CD4-positive, alpha-beta memory T cell (primary cell): ENCODE measurements around the gene CLGN. TPM values are rescaled to one million over a fixed set of nuclear protein-coding genes. Genes with fewer than 3 reads are reported as not detected.

Experiments used
- CTCF ChIA-PET: fragments of 350-600 bp; sonication (Branson Sonifier 250); formaldehyde crosslinking; loops from one replicate; lab custom pipeline; 2021; ENCODE audit warnings: inconsistent platforms; ENCODE audit not compliant: partially characterized antibody; lab: Charles Lee
- POLR2A ChIA-PET: fragments of 350-600 bp; sonication (Branson Sonifier 250); formaldehyde crosslinking; loops from one replicate; lab custom pipeline; 2021; ENCODE audit not compliant: partially characterized antibody; lab: Charles Lee
- DNase-seq, 5 donors: peaks; one replicate each; pipeline versions ENCODE4 v3.0.0 to v3.0.0-alpha.2; 2020 to 2022; ENCODE audit warnings: mixed read lengths in 1 of 5
- H3K27ac ChIP-seq: one replicate; pipeline ENCODE4 v1.7.0; 2013; ENCODE audit warnings: low read depth, low read length
- H3K27me3 ChIP-seq: 2 replicates; pipeline ENCODE4 v1.7.0; 2013; ENCODE audit warnings: mild to moderate bottlenecking, low read length, moderate library complexity; ENCODE audit not compliant: insufficient read depth
- H3K36me3 ChIP-seq: 2 replicates; pipeline ENCODE4 v1.7.0; 2013; ENCODE audit warnings: mild to moderate bottlenecking, low read length, moderate library complexity; ENCODE audit not compliant: insufficient read depth
- H3K4me1 ChIP-seq: 2 replicates; pipeline ENCODE4 v1.7.0; 2013; ENCODE audit warnings: mild to moderate bottlenecking, low read length, moderate library complexity; ENCODE audit not compliant: insufficient read depth
- H3K4me3 ChIP-seq, 2 donors: one replicate each; pipeline ENCODE4 v1.7.0; 2013; ENCODE audit warnings: low read length in 2 of 2, mild to moderate bottlenecking in 1 of 2
- H3K9me3 ChIP-seq, 2 donors: one replicate each; pipeline ENCODE4 v1.7.0; 2013; ENCODE audit warnings: low read length in 2 of 2, control low read depth in 1 of 2; ENCODE audit not compliant: control insufficient read depth in 1 of 2
- H3K27ac Mint-ChIP-seq, 7 donors: one replicate each; pipeline ENCODE4 v1.8.0; 2020 to 2021; ENCODE audit warnings: mixed read lengths in 7 of 7, mild to moderate bottlenecking in 6 of 7, inconsistent platforms in 3 of 7, moderate library complexity in 3 of 7
- H3K27me3 Mint-ChIP-seq, 2 donors: one replicate each; pipeline ENCODE4 v1.8.0; 2020 to 2021; ENCODE audit warnings: mixed read lengths in 2 of 2
- H3K36me3 Mint-ChIP-seq, 2 donors: one replicate each; pipeline ENCODE4 v1.8.0; 2020 to 2021; ENCODE audit warnings: mixed read lengths in 2 of 2, inconsistent platforms in 1 of 2, mild to moderate bottlenecking in 1 of 2
- H3K4me1 Mint-ChIP-seq, 4 donors: one replicate each; pipeline ENCODE4 v1.8.0; 2020 to 2021; ENCODE audit warnings: mixed read lengths in 4 of 4, mild to moderate bottlenecking in 1 of 4
- H3K4me3 Mint-ChIP-seq, 8 donors: one replicate each; pipeline ENCODE4 v1.8.0; 2020 to 2021; ENCODE audit warnings: mixed read lengths in 8 of 8, mild to moderate bottlenecking in 7 of 8, moderate library complexity in 6 of 8, inconsistent platforms in 3 of 8
- H3K9me3 Mint-ChIP-seq, 8 donors: one replicate each; pipeline ENCODE4 v1.8.0; 2020 to 2021; ENCODE audit warnings: mixed read lengths in 8 of 8, mild to moderate bottlenecking in 5 of 8, inconsistent platforms in 3 of 8, moderate library complexity in 1 of 8
- intact Hi-C: fragments of 100-400 bp; cut with micrococcal nuclease; formaldehyde crosslinking; loops from one replicate; pipeline ENCODE4 v1.15.1; 2023
- polyA plus RNA-seq, 2 donors: library from polyadenylated mRNA; unstranded; fragments of 300-500 nt; fragmentation: Illumina TruSeq; gene quantifications; one replicate each; pipeline ENCODE4 v1.2.3, GENCODE V29; 2021
- total RNA-seq, 2 experiments: library from RNA; stranded (reverse); gene quantifications; one replicate each; pipeline ENCODE4 v1.2.3, GENCODE V29; 2021

Gene CLGN
- total and polyA plus RNA-seq, 4 experiments from 2014 or later: not detected

DNA sequence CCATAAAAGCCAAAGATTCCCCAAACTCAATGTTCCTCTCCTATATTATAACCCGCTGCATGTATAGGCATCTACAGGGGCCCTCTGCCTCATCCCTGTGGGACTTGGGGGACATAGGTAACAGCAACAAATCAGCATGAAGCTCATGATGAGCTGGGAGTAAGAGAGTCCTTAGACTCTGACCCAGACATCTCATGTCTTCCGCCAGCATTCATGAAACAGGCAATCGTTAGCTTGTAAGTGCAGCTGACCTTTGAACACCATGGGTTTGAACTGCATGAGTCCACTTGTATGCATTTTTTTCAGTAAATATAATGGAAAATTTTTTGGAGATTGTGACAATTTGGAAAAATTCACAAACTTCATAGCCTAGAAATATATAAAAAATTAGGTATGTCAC lies 64.4 kb downstream of the CLGN start:
- intact Hi-C loops: loop anchor here (10.0 kb wide), 1 partner anchor 628 kb away; no protein-coding TSS in a partner anchor
- H3K9me3 Mint-ChIP-seq: no peaks in the 10 kb centered on the region

DNA sequence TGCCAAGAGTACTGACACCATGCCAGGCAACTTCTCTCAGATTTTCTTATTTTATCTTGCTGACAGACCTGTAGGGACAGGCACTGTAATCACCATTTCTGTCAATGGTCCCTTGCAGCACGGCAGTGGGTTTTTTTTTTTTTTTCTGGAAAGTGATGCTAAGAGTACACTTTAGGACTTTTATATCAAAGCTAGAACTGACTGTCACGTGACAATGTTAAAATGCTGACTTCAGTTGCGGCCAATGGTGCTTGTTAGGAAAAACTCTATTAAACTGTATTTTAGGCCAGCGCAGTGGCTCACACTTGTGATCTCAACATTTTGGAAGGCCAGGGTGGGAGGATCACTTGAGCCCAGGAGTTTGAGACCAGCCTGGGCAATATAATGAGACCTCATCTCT lies 66.3 kb downstream of the CLGN start:
- POLR2A ChIA-PET: interaction anchor here (1.4 kb wide), 1 partner anchor 12 kb away, joined by 7 read pairs; the partner anchor contains the start of gene SCOC
- H3K27ac Mint-ChIP-seq: no peak overlapping the region

More for the DNA sequence above, 64.4 kb downstream of the CLGN start:
- no peak overlapping the region for H3K4me3 Mint-ChIP-seq
- DNase-seq: no peak
- ChIA-PET POLR2A (no interaction called here), CTCF (interaction anchor here (1.1 to 8.6 kb wide), 3 partner anchors 10 to 246 kb away, joined by 4 to 119 read pairs (median 6); partner anchors contain the start of gene SCOC)
- Histone ChIP-seq H3K9me3 (no peaks in the 10 kb centered on the region), H3K27ac (no peak overlapping the region), H3K27me3 (no peaks in the 10 kb centered on the region), H3K4me1 (no peaks in the 10 kb centered on the region), H3K36me3 (no peaks in the 10 kb centered on the region), H3K4me3 (no peak overlapping the region)
- H3K4me1 Mint-ChIP-seq: peaks cover 0 to 4% (median 4%) of the 10 kb centered on the region in 4 donors
- peaks cover 0 to 2% of the 10 kb centered on the region in 2 donors for H3K27me3 Mint-ChIP-seq
- no peak overlapping the region for H3K27ac Mint-ChIP-seq
- no peaks in the 10 kb centered on the region for H3K36me3 Mint-ChIP-seq

DNA sequence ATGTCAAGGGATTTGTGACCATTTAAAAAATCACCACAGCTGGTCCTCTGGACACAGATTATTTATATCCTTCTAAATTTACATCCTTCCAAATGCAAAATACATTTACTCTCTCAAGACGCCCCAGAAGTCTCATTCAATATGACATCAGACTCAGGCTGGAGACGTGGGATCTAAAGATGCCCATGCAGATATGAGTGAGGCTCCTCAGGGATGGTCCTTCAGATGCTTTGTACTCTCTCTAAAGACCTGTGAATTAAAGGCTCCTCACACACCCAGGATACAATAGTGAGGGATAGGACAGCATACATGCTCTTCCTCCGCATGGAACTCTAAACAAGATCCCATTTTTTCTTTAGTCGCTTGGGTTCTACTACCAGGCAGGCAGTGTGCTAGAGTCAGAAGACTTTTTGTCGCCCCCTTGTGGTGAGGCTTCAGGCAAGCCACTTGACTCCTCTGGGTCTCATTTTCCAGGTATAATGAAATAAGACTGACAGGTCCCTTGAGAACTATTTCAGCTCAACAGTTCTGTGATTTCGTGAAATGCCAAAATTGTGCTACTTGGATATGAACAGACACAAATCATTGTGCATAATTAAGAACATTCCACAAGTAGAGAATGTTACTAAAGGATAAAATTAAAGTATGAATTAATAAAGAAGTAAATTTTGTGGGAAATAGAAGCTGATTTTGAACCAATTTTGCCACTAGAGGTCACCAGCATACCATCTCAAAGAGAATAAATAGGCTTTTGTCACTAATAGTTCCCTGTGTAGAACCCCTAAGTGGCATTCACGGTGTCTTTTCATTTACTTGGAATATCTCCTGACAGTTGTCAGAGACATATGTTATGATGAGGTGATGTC lies 67.7 kb downstream of the CLGN start:
- no peaks in the 10 kb centered on the region for H3K4me1 ChIP-seq
- H3K4me3 Mint-ChIP-seq: no peak overlapping the region
- H3K27me3 ChIP-seq: no peaks in the 10 kb centered on the region
- no peak overlapping the region for H3K4me3 ChIP-seq
- H3K36me3 Mint-ChIP-seq: no peaks in the 10 kb centered on the region
- ChIA-PET POLR2A (interaction anchor here (1.4 kb wide), 1 partner anchor 14 kb away, joined by 7 read pairs; the partner anchor contains the start of gene SCOC), CTCF (interaction anchor here (0.6 to 8.6 kb wide), 51 partner anchors 9 to 625 kb away, joined by 3 to 119 read pairs (median 4); partner anchors contain the start of genes CLGN, ELMOD2 and SCOC)
- no peaks in the 10 kb centered on the region for H3K36me3 ChIP-seq
- no peaks in the 10 kb centered on the region for H3K9me3 Mint-ChIP-seq
- no peaks in the 10 kb centered on the region for H3K9me3 ChIP-seq
- intact Hi-C loops: loop anchor here (1.0 to 10.0 kb wide), 5 partner anchors 14 to 625 kb away; partner anchors contain the start of gene SCOC
- no peak overlapping the region for H3K27ac ChIP-seq
- H3K27me3 Mint-ChIP-seq: peaks cover 2 to 7% of the 10 kb centered on the region in 2 donors
- peaks cover 0 to 4% (median 4%) of the 10 kb centered on the region in 4 donors for H3K4me1 Mint-ChIP-seq
- no peak overlapping the region for H3K27ac Mint-ChIP-seq
- DNase-seq: peak; percentile 65 to 77 (median 70)

More for the DNA sequence above, 66.3 kb downstream of the CLGN start:
- Histone ChIP-seq H3K4me3 (no peak overlapping the region), H3K9me3 (no peaks in the 10 kb centered on the region), H3K36me3 (no peaks in the 10 kb centered on the region), H3K4me1 (no peaks in the 10 kb centered on the region), H3K27me3 (no peaks in the 10 kb centered on the region), H3K27ac (no peak overlapping the region)
- Mint-ChIP-seq H3K4me1 (peaks cover 0 to 4% (median 4%) of the 10 kb centered on the region in 4 donors), H3K9me3 (no peaks in the 10 kb centered on the region), H3K36me3 (no peaks in the 10 kb centered on the region), H3K27me3 (peaks cover 2 to 7% of the 10 kb centered on the region in 2 donors), H3K4me3 (no peak overlapping the region)
- no peak for DNase-seq
- intact Hi-C loops: loop anchor here (2.0 to 10.0 kb wide), 2 partner anchors 490 to 626 kb away; no protein-coding TSS in a partner anchor
- CTCF ChIA-PET: interaction anchor here (0.9 to 8.6 kb wide), 10 partner anchors 9 to 248 kb away, joined by 3 to 119 read pairs (median 10); partner anchors contain the start of genes ELMOD2 and SCOC

DNA sequence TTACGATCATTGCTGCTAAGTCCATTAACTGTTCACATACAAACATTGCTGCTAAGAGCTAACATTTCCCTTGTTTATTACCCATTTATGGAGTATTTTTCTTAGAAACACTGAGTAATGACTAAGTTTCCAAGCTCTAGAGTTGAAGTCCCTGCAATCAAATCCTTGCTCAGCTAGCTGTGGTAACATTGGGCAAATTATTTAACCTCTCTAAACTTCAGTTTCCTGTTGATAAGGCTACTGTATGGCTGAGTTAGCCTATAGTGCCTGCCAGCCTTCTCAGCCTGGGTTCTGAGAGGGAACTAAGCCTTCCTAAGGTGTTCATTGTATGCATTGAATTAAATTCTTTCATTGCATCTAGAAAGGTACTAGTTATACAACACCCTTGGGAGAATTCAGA lies 69.2 kb downstream of the CLGN start:
- H3K27ac ChIP-seq: no peak overlapping the region
- Mint-ChIP-seq H3K27ac (no peak overlapping the region), H3K36me3 (no peaks in the 10 kb centered on the region), H3K9me3 (no peaks in the 10 kb centered on the region), H3K27me3 (peaks cover 2 to 7% of the 10 kb centered on the region in 2 donors), H3K4me1 (peaks cover 11 to 14% (median 11%) of the 10 kb centered on the region in 4 donors), H3K4me3 (no peak overlapping the region)
- ChIA-PET POLR2A (no interaction called here), CTCF (interaction anchor here (0.6 to 8.6 kb wide), 6 partner anchors 8 to 345 kb away, joined by 3 to 119 read pairs (median 26); partner anchors contain the start of genes ELMOD2 and SCOC)
- no peak overlapping the region for H3K4me3 ChIP-seq
- H3K4me1 ChIP-seq: peaks cover 11% of the 10 kb centered on the region
- no peaks in the 10 kb centered on the region for H3K27me3 ChIP-seq
- no peaks in the 10 kb centered on the region for H3K36me3 ChIP-seq
- no peaks in the 10 kb centered on the region for H3K9me3 ChIP-seq
- intact Hi-C loops: no loop called here
- DNase-seq: no peak

DNA sequence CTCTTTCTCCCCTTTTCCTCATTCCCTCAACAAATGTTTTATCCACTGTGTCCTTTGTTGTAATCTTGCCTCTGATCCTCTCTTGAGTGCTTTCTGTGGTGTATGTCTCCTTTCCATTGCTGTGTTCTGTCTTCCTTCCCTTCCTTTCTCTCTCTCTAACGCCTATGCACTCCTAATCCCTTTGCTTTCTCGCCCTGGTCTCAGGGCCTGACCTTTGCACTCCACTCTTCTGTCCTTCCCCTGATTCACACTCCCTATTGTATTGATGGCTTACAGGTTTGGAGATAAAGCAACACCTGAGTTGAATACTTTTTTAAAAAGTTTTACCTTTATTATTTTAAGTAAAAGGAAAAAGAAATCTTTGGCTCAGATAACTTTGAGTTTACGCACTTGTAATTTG lies 69.6 kb downstream of the CLGN start:
- Mint-ChIP-seq H3K4me1 (peaks cover 11 to 14% (median 11%) of the 10 kb centered on the region in 4 donors), H3K27me3 (peaks cover 2 to 7% of the 10 kb centered on the region in 2 donors), H3K36me3 (no peaks in the 10 kb centered on the region), H3K4me3 (no peak overlapping the region), H3K27ac (no peak overlapping the region), H3K9me3 (no peaks in the 10 kb centered on the region)
- Histone ChIP-seq H3K27ac (no peak overlapping the region), H3K4me1 (peaks cover 13% of the 10 kb centered on the region), H3K4me3 (no peak overlapping the region), H3K36me3 (no peaks in the 10 kb centered on the region), H3K9me3 (no peaks in the 10 kb centered on the region), H3K27me3 (no peaks in the 10 kb centered on the region)
- intact Hi-C loops: no loop called here
- CTCF ChIA-PET: interaction anchor here (2.8 to 8.6 kb wide), 5 partner anchors 8 to 345 kb away, joined by 19 to 119 read pairs (median 28); partner anchors contain the start of gene SCOC
- no peak for DNase-seq
- POLR2A ChIA-PET: no interaction called here

DNA sequence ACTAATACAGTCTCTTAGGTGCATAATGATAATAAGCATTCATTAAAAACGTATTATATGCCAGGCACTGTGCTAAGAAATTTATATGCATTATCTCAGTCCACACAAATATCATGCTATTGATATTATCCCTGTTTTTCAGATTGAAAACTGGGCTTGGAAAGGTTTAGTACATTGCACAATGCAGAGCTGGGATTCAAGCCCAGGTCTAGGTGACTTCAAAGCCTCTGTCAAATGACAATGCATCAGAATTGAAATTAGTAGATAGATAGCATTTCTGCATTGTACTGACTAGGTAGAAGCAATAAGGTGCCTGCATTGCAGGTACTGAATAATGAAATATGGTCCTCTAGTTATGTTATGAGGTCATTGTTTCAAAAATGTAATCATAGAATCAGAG lies 72.2 kb downstream of the CLGN start:
- no peak overlapping the region for H3K4me3 Mint-ChIP-seq
- intact Hi-C loops: no loop called here
- no peaks in the 10 kb centered on the region for H3K9me3 Mint-ChIP-seq
- H3K4me1 Mint-ChIP-seq: peaks cover 11 to 18% (median 11%) of the 10 kb centered on the region in 4 donors
- H3K27me3 ChIP-seq: no peaks in the 10 kb centered on the region
- peaks cover 13% of the 10 kb centered on the region for H3K4me1 ChIP-seq
- ChIA-PET POLR2A (no interaction called here), CTCF (no interaction called here)
- no peak for DNase-seq
- no peaks in the 10 kb centered on the region for H3K9me3 ChIP-seq
- H3K36me3 Mint-ChIP-seq: no peaks in the 10 kb centered on the region
- no peak overlapping the region for H3K27ac ChIP-seq
- H3K36me3 ChIP-seq: no peaks in the 10 kb centered on the region
- no peak overlapping the region for H3K27ac Mint-ChIP-seq
- H3K4me3 ChIP-seq: no peak overlapping the region
- peaks cover 2 to 7% of the 10 kb centered on the region in 2 donors for H3K27me3 Mint-ChIP-seq
